ENCODE measurements around the gene ATL3. TPM values are rescaled to one million over a fixed set of nuclear protein-coding genes. Genes with fewer than 3 reads are reported as not detected.

The ATL3 gene
- total and polyA plus RNA-seq, 2 of the 13 experiments (the other 11 are each of a cell fraction or from before 2014, with no cell fraction given) = not detected

- no peak for TF ChIP-seq TOPORS (CRISPR knock-in tag; IDR thresholded peaks at IDR 0.05)
- TF ChIP-seq RORA (CRISPR knock-in tag; IDR thresholded peaks at IDR 0.05) = no peak
- TF ChIP-seq ZNF343 (CRISPR knock-in tag; IDR thresholded peaks at IDR 0.05) = no peak; the same call in none of the 2 replicates
- no peak for TF ChIP-seq HNF4A (CRISPR knock-in tag; IDR thresholded peaks at IDR 0.05)
- TF ChIP-seq ZMYM3 (CRISPR knock-in tag; IDR thresholded peaks at IDR 0.05) = 0 out of 2 replicates have a peak, but pooled peaks have one; percentile 24
- no peak for TF ChIP-seq ZNF253 (CRISPR knock-in tag; IDR thresholded peaks at IDR 0.05; ENCODE audit: borderline replicate concordance)
- TF ChIP-seq MEIS1 (CRISPR knock-in tag; IDR thresholded peaks at IDR 0.05; ENCODE audit: borderline replicate concordance) = peak; percentile 56; the same call in 1 of the 2 replicates
- TF ChIP-seq ZNF512B (CRISPR knock-in tag; IDR thresholded peaks at IDR 0.05; ENCODE audit: borderline replicate concordance) = no peak
- TF ChIP-seq, protein P1, sequence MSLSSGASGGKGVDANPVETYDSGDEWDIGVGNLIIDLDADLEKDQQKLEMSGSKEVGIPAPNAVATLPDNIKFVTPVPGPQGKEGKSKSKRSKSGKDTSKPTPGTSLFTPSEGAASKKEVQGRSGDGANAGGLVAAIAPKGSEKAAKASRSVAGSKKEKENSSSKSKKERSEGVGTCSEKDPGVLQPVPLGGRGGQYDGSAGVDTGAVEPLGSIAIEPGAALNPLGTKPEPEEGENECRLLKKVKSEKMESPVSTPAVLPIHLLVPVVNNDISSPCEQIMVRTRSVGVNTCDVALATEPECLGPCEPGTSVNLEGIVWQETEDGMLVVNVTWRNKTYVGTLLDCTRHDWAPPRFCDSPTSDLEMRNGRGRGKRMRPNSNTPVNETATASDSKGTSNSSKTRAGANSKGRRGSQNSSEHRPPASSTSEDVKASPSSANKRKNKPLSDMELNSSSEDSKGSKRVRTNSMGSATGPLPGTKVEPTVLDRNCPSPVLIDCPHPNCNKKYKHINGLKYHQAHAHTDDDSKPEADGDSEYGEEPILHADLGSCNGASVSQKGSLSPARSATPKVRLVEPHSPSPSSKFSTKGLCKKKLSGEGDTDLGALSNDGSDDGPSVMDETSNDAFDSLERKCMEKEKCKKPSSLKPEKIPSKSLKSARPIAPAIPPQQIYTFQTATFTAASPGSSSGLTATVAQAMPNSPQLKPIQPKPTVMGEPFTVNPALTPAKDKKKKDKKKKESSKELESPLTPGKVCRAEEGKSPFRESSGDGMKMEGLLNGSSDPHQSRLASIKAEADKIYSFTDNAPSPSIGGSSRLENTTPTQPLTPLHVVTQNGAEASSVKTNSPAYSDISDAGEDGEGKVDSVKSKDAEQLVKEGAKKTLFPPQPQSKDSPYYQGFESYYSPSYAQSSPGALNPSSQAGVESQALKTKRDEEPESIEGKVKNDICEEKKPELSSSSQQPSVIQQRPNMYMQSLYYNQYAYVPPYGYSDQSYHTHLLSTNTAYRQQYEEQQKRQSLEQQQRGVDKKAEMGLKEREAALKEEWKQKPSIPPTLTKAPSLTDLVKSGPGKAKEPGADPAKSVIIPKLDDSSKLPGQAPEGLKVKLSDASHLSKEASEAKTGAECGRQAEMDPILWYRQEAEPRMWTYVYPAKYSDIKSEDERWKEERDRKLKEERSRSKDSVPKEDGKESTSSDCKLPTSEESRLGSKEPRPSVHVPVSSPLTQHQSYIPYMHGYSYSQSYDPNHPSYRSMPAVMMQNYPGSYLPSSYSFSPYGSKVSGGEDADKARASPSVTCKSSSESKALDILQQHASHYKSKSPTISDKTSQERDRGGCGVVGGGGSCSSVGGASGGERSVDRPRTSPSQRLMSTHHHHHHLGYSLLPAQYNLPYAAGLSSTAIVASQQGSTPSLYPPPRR (CRISPR knock-in tag; IDR thresholded peaks at IDR 0.05; ENCODE audit: borderline replicate concordance) = no peak
- TF ChIP-seq CSRNP1 (CRISPR knock-in tag; IDR thresholded peaks at IDR 0.05) = no peak
- TF ChIP-seq KDM5B (CRISPR knock-in tag; IDR thresholded peaks at IDR 0.05; ENCODE audit: borderline replicate concordance) = peak; percentile 60; the same call in 1 of the 2 replicates
- TF ChIP-seq HNRNPH1 (optimal IDR thresholded peaks at IDR 0.05; ENCODE audit: low read depth, low read length) = no peak
- no peak for TF ChIP-seq NBN (conservative IDR thresholded peaks at IDR 0.05)
- TF ChIP-seq ZBTB20 (CRISPR knock-in tag; IDR thresholded peaks at IDR 0.05; ENCODE audit: borderline replicate concordance, low read depth) = no peak; the same call in 1 of the 2 replicates
- TF ChIP-seq, protein P2, sequence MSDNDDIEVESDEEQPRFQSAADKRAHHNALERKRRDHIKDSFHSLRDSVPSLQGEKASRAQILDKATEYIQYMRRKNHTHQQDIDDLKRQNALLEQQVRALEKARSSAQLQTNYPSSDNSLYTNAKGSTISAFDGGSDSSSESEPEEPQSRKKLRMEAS (IDR thresholded peaks at IDR 0.05) = peak; percentile 83
- TF ChIP-seq ZKSCAN5 (CRISPR knock-in tag; IDR thresholded peaks at IDR 0.05) = no peak
- TF ChIP-seq, protein P3, sequence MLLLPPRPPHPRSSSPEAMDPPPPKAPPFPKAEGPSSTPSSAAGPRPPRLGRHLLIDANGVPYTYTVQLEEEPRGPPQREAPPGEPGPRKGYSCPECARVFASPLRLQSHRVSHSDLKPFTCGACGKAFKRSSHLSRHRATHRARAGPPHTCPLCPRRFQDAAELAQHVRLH (CRISPR knock-in tag; IDR thresholded peaks at IDR 0.05; ENCODE audit: borderline replicate concordance, low read depth) = peak; percentile 75
These were observed 10.3 kb upstream of the ATL3 start, which contains the start of gene RTN3 (continued) for GRCh38 chr11:63681321-63682065.

Data from HepG2 (cell line).